Esophagus (tissue), 2 donors: ENCODE results near the gene MCIDAS. TPM values are rescaled to one million over a fixed set of nuclear protein-coding genes. Genes with fewer than 3 reads are reported as not detected.

ENCODE experiments used
- H3K27ac ChIP-seq, 2 donors: one replicate each; pipeline ENCODE4 v1.5.1; 2013; ENCODE audit warnings: low read depth in 2 of 2, mild to moderate bottlenecking in 2 of 2, inconsistent platforms in 1 of 2, low read length in 1 of 2, moderate library complexity in 1 of 2
- H3K27me3 ChIP-seq, 2 donors: one replicate each; pipeline ENCODE4 v1.6.1; 2013; ENCODE audit warnings: low read length in 2 of 2, control low read depth in 1 of 2, mild to moderate bottlenecking in 1 of 2; ENCODE audit not compliant: insufficient read depth in 2 of 2, control insufficient read depth in 1 of 2
- H3K36me3 ChIP-seq, 2 donors: one replicate each; pipeline ENCODE4 v1.6.1; 2013; ENCODE audit warnings: low read length in 1 of 2; ENCODE audit not compliant: control insufficient read depth in 2 of 2, insufficient read depth in 2 of 2
- H3K4me1 ChIP-seq, 2 donors: one replicate each; pipeline ENCODE4 v1.6.1; 2013; ENCODE audit warnings: low read length in 1 of 2; ENCODE audit not compliant: control insufficient read depth in 2 of 2, insufficient read depth in 2 of 2
- H3K4me3 ChIP-seq, 2 donors: one replicate each; pipeline ENCODE4 v1.5.1; 2013; ENCODE audit warnings: low read length in 2 of 2, mild to moderate bottlenecking in 2 of 2, low read depth in 1 of 2, moderate library complexity in 1 of 2
- H3K9me3 ChIP-seq, 2 donors: one replicate each; pipeline ENCODE4 v1.6.1; 2013; ENCODE audit warnings: mild to moderate bottlenecking in 2 of 2, low read depth in 1 of 2, low read length in 1 of 2, moderate library complexity in 1 of 2; ENCODE audit not compliant: control insufficient read depth in 2 of 2, insufficient read depth in 1 of 2
- WGBS, 2 donors: extraction: QIAGEN DNeasy Blood & Tissue Kit; methylation state at CpG; one replicate each; pipeline ENCODE4 v1.1.7; 2013; 5-methylcytosine and 5-hydroxymethylcytosine counted together
- polyA plus RNA-seq, 2 donors: library from polyadenylated mRNA; stranded (reverse); fragments of 200-250 nt; gene quantifications; one replicate each; pipeline ENCODE4 v1.2.3, GENCODE V29; 2013
- donor health status: healthy with polysubstance abuse.
- donor health status: Bipolar disorder and iron deficiency.

MCIDAS gene
- under 1 TPM; 0.04 to 0.06 TPM for polyA plus RNA-seq

- H3K36me3 ChIP-seq: no peaks in the 10 kb centered on the region
- H3K4me3 ChIP-seq: peak within 1 kb of the TSS; percentile 51 to 52
- no peak within 1 kb of the TSS for H3K27ac ChIP-seq
- peaks cover 0 to 21% of the 10 kb centered on the region in 2 donors for H3K27me3 ChIP-seq
- no peaks in the 10 kb centered on the region for H3K9me3 ChIP-seq
- peaks cover 11 to 19% of the 10 kb centered on the region in 2 donors for H3K4me1 ChIP-seq
- WGBS, 2 donors: 1% methylated on average over 68 to 80 of the region's 80 CpGs
Measured at GRCh38 chr5:55226934-55227663, at the start of gene MCIDAS. TSS of gene MCIDAS (minus strand) at chr5:55227315. CDS start at chr5:55227138, 177 bp downstream.

- 67 to 87% methylated on average over 1 of the region's 1 CpG for WGBS, 2 donors
- Histone ChIP-seq H3K27me3 (no peaks in the 10 kb centered on the region), H3K36me3 (peaks cover 10% of the 10 kb centered on the region in 2 donors), H3K4me3 (no peak overlapping the region), H3K4me1 (no peaks in the 10 kb centered on the region), H3K27ac (no peak overlapping the region), H3K9me3 (no peaks in the 10 kb centered on the region)
Measured at GRCh38 chr5:55276771-55277170, 49.7 kb upstream of the MCIDAS start.

DNA sequence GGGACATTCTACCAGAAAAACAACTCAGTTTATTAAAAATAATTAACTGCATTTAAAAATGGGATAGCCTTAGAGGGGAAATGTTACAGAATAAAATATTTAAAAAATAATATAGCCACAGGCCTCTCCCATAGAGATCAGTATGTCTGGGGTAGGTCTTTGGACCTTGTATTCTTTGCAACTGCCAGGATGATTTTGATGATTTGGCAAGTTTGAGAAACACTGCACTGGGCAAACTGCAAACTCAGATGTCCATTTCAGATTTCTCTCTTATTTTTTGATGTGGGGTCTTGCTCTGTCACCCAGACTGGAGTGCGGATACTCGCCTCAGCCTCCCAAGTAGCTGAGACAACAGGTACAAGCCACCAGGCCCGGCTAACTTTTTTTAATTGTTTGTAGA is 31.2 kb upstream of the MCIDAS start:
- Histone ChIP-seq H3K4me3 (no peak overlapping the region), H3K27ac (no peak overlapping the region), H3K4me1 (no peaks in the 10 kb centered on the region), H3K9me3 (no peaks in the 10 kb centered on the region), H3K36me3 (peaks cover 3 to 5% of the 10 kb centered on the region in 2 donors), H3K27me3 (no peaks in the 10 kb centered on the region)
- WGBS, 2 donors: 93 to 95% methylated on average over 3 of the region's 3 CpGs

DNA sequence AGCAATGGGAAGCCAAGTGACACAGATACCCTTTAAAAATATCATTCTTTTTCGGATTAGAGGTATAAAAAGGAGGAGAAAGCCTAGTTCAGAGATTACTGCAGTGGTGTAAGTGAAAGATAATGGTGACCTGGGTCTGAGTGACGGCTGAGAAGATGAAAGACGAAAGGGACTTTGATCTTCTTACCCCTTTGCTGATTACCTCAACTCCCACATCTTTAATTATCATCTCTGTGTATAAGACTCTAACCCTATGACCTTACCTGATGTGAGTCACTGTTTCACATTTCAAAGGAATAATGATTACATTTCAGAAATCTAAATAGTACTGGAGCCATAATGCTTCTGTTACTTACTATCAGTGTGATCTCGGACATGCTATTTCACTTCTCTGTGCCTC is 27.7 kb upstream of the MCIDAS start:
- Histone ChIP-seq H3K27me3 (no peaks in the 10 kb centered on the region), H3K36me3 (peaks cover 0 to 3% of the 10 kb centered on the region in 2 donors), H3K9me3 (no peaks in the 10 kb centered on the region), H3K4me1 (no peaks in the 10 kb centered on the region), H3K4me3 (no peak overlapping the region), H3K27ac (no peak overlapping the region)
- WGBS, 2 donors: 89 to 90% methylated on average over 4 of the region's 4 CpGs

DNA sequence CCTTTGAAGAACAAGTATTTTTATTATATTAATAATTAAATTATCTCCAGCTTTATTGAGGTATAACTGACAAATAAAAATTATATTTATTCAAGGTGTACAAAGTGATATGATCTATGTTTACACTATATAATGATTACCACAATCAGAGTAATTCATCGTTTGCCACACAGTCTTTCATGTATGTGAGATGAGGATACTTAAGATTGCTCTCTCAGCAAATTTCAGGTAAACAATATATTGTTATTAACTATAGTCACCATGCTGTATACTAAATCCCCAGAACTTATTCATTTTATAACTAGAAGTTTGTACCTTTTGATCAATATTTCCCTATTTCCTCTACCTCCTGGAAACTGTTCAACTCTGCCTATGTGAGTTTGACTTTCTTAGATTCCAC is 22.9 kb upstream of the MCIDAS start:
- H3K36me3 ChIP-seq: peaks cover 0 to under 1% of the 10 kb centered on the region in 2 donors
- no peak overlapping the region for H3K4me3 ChIP-seq
- no peaks in the 10 kb centered on the region for H3K4me1 ChIP-seq
- no peak overlapping the region for H3K27ac ChIP-seq
- peaks cover 0 to 2% of the 10 kb centered on the region in 2 donors for H3K9me3 ChIP-seq
- H3K27me3 ChIP-seq: no peaks in the 10 kb centered on the region
- WGBS, 2 donors: 59 to 74% methylated on average over 1 of the region's 1 CpG

DNA sequence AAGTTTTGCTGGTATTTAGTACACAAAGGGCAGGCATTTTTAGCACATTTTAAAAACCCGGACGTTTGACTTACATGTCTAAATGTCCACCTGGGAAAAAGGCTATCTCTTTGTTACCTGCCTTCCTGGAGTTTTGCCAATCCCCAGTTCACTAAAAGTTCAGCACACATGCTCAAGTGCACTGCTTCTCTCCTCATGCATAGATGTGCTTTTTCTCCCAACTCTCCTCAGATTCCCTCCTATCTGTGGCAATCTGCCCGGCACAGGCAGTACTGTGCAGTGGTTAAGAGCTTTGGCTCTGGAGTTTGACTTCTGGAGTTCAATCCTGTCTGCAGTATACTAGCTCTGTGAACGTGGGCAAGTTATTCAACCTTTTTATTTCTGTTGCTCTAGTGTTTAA is 14.6 kb upstream of the MCIDAS start:
- H3K27me3 ChIP-seq: no peaks in the 10 kb centered on the region
- no peaks in the 10 kb centered on the region for H3K36me3 ChIP-seq
- no peak overlapping the region for H3K27ac ChIP-seq
- H3K4me3 ChIP-seq: no peak overlapping the region
- 54 to 60% methylated on average over 4 of the region's 4 CpGs for WGBS, 2 donors
- H3K9me3 ChIP-seq: peaks cover 0 to 2% of the 10 kb centered on the region in 2 donors
- H3K4me1 ChIP-seq: no peaks in the 10 kb centered on the region

- H3K27ac ChIP-seq: no peak overlapping the region
- peaks cover 6 to 10% of the 10 kb centered on the region in 2 donors for H3K4me1 ChIP-seq
- WGBS, 2 donors: 81 to 86% methylated on average over 10 of the region's 10 CpGs
- no peak overlapping the region for H3K4me3 ChIP-seq
- H3K36me3 ChIP-seq: no peaks in the 10 kb centered on the region
- H3K9me3 ChIP-seq: no peaks in the 10 kb centered on the region
- peaks cover 0 to 6% of the 10 kb centered on the region in 2 donors for H3K27me3 ChIP-seq
Measured at GRCh38 chr5:55236800-55237199, 9.7 kb upstream of the MCIDAS start.

DNA sequence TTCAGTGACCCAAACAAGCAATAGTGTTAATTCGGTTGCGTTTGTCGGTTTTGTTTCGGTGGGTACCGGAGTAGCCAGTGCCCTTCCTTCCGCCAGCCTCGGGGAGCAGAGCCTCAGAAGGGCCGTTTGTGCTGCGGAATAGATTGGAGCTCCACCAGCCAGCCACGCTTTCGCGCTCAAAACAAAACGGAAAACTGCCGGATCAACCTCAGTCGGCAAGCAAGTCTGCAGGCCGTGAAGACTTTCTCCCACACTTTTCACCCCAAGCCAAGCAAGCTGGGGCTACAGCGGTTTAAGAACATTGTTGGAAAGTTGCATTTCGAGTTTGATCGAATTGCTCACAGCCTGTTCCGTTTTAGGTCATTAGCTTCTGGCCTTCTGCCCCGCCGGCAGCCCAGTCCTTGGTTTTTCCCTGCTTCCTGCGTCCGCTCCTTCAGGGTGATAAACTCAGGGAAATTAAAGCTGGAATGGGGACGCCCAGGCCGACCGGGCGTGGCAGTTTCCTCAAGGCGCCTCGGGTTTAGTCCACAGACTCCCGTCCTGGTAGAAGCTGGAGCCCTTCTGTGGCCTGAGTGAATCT is 7.1 kb upstream of the MCIDAS start:
- H3K27me3 ChIP-seq: peaks cover 0 to 6% of the 10 kb centered on the region in 2 donors
- peak overlapping the region; percentile 56 for H3K4me3 ChIP-seq
- no peaks in the 10 kb centered on the region for H3K9me3 ChIP-seq
- peaks cover 10 to 12% of the 10 kb centered on the region in 2 donors for H3K4me1 ChIP-seq
- 7 to 8% methylated on average over 31 of the region's 31 CpGs for WGBS, 2 donors
- H3K27ac ChIP-seq: peak overlapping the region in 1 of 2 donors; percentile 33
- no peaks in the 10 kb centered on the region for H3K36me3 ChIP-seq

GRCh38 chr5:55232985-55233928 is 6.1 kb upstream of the MCIDAS start, which contains the start of gene CCNO:
TSS of gene CCNO (minus strand) at chr5:55233608. CDS start at chr5:55233523, 85 bp downstream.
- peak within 1 kb of the TSS in 1 of 2 donors; percentile 61 for H3K27ac ChIP-seq
- H3K4me1 ChIP-seq: peaks cover 10 to 12% of the 10 kb centered on the region in 2 donors
- H3K36me3 ChIP-seq: no peaks in the 10 kb centered on the region
- H3K27me3 ChIP-seq: peaks cover 0 to 10% of the 10 kb centered on the region in 2 donors
- peak within 1 kb of the TSS; percentile 56 for H3K4me3 ChIP-seq
- H3K9me3 ChIP-seq: no peaks in the 10 kb centered on the region
- 0 to 1% methylated on average over 74 to 106 of the region's 106 CpGs for WGBS, 2 donors
